ENCODE data around the gene VEGFA. TPM values are rescaled to one million over a fixed set of nuclear protein-coding genes. Genes with fewer than 3 reads are reported as not detected.

Gene VEGFA
- total and polyA plus RNA-seq, 2 experiments from 2014 or later = 199 to 626 TPM

GRCh38 chr6:43790031-43790430 is 20.0 kb downstream of the VEGFA start:
- H3K27me3 ChIP-seq = no peaks in the 10 kb centered on the region
- TF ChIP-seq CTCF (IDR thresholded peaks at IDR 0.05; ENCODE audit: low read depth, low read length) = no peak
- H3K4me1 ChIP-seq (ENCODE audit: low read depth) = peaks cover 20% of the 10 kb centered on the region
- no peak overlapping the region for H3K27ac ChIP-seq
- peaks cover 13% of the 10 kb centered on the region for H3K36me3 ChIP-seq
- H3K9me3 ChIP-seq (ENCODE audit: low read depth) = no peaks in the 10 kb centered on the region
- peak in 1 of 2 donors; percentile 93 for DNase-seq (ENCODE audit: low read depth in 1 of 2, low spot score in 1 of 2)
- H3K4me3 ChIP-seq = no peak overlapping the region

- DNase-seq (ENCODE audit: low read depth in 1 of 2, low spot score in 1 of 2) = no peak
- H3K9me3 ChIP-seq (ENCODE audit: low read depth) = no peaks in the 10 kb centered on the region
- no peaks in the 10 kb centered on the region for H3K27me3 ChIP-seq
- H3K36me3 ChIP-seq = no peaks in the 10 kb centered on the region
- no peak overlapping the region for H3K27ac ChIP-seq
- no peak overlapping the region for H3K4me3 ChIP-seq
- H3K4me1 ChIP-seq (ENCODE audit: low read depth) = peaks cover 31% of the 10 kb centered on the region
- TF ChIP-seq CTCF (IDR thresholded peaks at IDR 0.05; ENCODE audit: low read depth, low read length) = no peak
These were observed 21.9 kb downstream of the VEGFA start for GRCh38 chr6:43791745-43792422.

GRCh38 chr6:43793154-43793874 is 23.3 kb downstream of the VEGFA start:
- H3K9me3 ChIP-seq (ENCODE audit: low read depth) = no peaks in the 10 kb centered on the region
- no peak overlapping the region for H3K4me3 ChIP-seq
- H3K27ac ChIP-seq = peak overlapping the region; percentile 94
- H3K27me3 ChIP-seq = no peaks in the 10 kb centered on the region
- no peak for TF ChIP-seq CTCF (IDR thresholded peaks at IDR 0.05; ENCODE audit: low read depth, low read length)
- no peak for DNase-seq (ENCODE audit: low read depth in 1 of 2, low spot score in 1 of 2)
- H3K36me3 ChIP-seq = no peaks in the 10 kb centered on the region
- H3K4me1 ChIP-seq (ENCODE audit: low read depth) = peaks cover 42% of the 10 kb centered on the region

- peaks cover 48% of the 10 kb centered on the region for H3K4me1 ChIP-seq (ENCODE audit: low read depth)
- peak in 1 of 2 donors; percentile 75 for DNase-seq (ENCODE audit: low read depth in 1 of 2, low spot score in 1 of 2)
These were observed 23.8 kb downstream of the VEGFA start for GRCh38 chr6:43793875-43794242.

GRCh38 chr6:43795421-43795820 is 25.4 kb downstream of the VEGFA start:
- H3K27ac ChIP-seq = no peak overlapping the region

More at GRCh38 chr6:43793875-43794242, 23.8 kb downstream of the VEGFA start:
- Histone ChIP-seq H3K36me3 (no peaks in the 10 kb centered on the region), H3K27ac (peak overlapping the region; percentile 94), H3K9me3 (ENCODE audit: low read depth) (no peaks in the 10 kb centered on the region), H3K4me3 (no peak overlapping the region), H3K27me3 (no peaks in the 10 kb centered on the region)
- TF ChIP-seq CTCF (IDR thresholded peaks at IDR 0.05; ENCODE audit: low read depth, low read length) = no peak

More at GRCh38 chr6:43795421-43795820, 25.4 kb downstream of the VEGFA start:
- Histone ChIP-seq H3K9me3 (ENCODE audit: low read depth) (no peaks in the 10 kb centered on the region), H3K4me1 (ENCODE audit: low read depth) (peaks cover 54% of the 10 kb centered on the region), H3K4me3 (no peak overlapping the region), H3K27me3 (no peaks in the 10 kb centered on the region), H3K36me3 (no peaks in the 10 kb centered on the region)
- TF ChIP-seq CTCF (IDR thresholded peaks at IDR 0.05; ENCODE audit: low read depth, low read length) = no peak
- no peak for DNase-seq (ENCODE audit: low read depth in 1 of 2, low spot score in 1 of 2)
